ENCODE measurements around the gene IFI27L1.

GRCh38 chr14:94081386-94081820, 293 bp downstream of the IFI27L1 start:
- TF ChIP-seq EP300 (IDR thresholded peaks at IDR 0.05) (no peak), CTCF (IDR thresholded peaks at IDR 0.05) (no peak)
